PC-3 (cell line): ENCODE results near the gene ZNF548.

Experiments
- CTCF ChIP-seq: fragments of 300-600 bp; sonication (generic); conservative IDR thresholded peaks from 2 replicates; pipeline ENCODE4 v1.5.1; 2017; ENCODE audit warnings: antibody characterized with exemption, low read depth, mild to moderate bottlenecking, low read length
- EZH2 ChIP-seq: fragments of 300-600 bp; sonication (generic); IDR thresholded peaks from one replicate; pipeline ENCODE4 v1.6.1; 2017; ENCODE audit warnings: antibody characterized with exemption, mild to moderate bottlenecking, low read length; ENCODE audit not compliant: unreplicated experiment
- EZH2phosphoT487 ChIP-seq: fragments of 300-600 bp; sonication (generic); IDR thresholded peaks from 2 replicates; pipeline ENCODE4 v1.6.1; 2018; ENCODE audit warnings: mild to moderate bottlenecking, antibody characterized with exemption, low read length, borderline replicate concordance

- TF ChIP-seq CTCF (no peak), EZH2 (no peak), EZH2phosphoT487 (no peak)
Observed at GRCh38 chr19:57377498-57378146, 12.0 kb upstream of the ZNF548 start.
